Endothelial cell of umbilical vein (primary cell): Measurements from ENCODE around the gene STX5.

Experiments
- MAX ChIP-seq: IDR thresholded peaks from 2 replicates; pipeline ENCODE4 v1.6.1; 2011; ENCODE audit not compliant: insufficient read depth, insufficient read length
- POLR2AphosphoS5 ChIP-seq: IDR thresholded peaks from 2 replicates; pipeline ENCODE4 v1.6.1; 2012; ENCODE audit warnings: low read depth, mild to moderate bottlenecking, control low read depth, low read length, moderate library complexity; ENCODE audit not compliant: insufficient read depth
- TF ChIP-seq, protein P1 (sequence below), 2 donors: IDR thresholded peaks; 1 replicate in 1 of 2; 2 replicates in 1 of 2; pipeline ENCODE4 v1.5.1; 2011; ENCODE audit warnings: low read length in 2 of 2, mild to moderate bottlenecking in 2 of 2, moderate library complexity in 2 of 2, control low read depth in 1 of 2, inconsistent platforms in 1 of 2, low read depth in 1 of 2; ENCODE audit not compliant: insufficient read depth in 1 of 2; ENCODE audit errors: extremely low read depth in 1 of 2

DNA sequence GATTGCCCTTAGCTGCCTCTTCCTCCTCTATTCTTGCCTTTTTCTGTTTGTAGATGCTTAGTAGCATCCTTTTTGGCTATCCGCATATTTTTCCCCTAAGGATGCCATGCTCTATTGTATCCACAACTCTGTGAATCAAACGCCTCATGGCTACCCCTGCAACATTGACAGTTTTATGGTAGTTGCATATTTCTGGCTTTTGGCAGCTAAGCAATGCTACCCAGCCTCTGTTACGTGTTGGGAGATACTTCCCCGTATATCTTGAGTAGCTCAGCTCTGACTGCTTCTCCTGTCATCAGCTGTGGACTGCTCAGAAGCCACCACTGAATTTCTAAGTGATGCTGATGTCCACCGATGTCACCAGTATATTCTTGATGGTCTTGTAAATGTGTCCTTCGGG lies 33.8 kb upstream of the STX5 start:
- TF ChIP-seq MAX (no peak), POLR2AphosphoS5 (no peak)
- TF ChIP-seq, protein P1, sequence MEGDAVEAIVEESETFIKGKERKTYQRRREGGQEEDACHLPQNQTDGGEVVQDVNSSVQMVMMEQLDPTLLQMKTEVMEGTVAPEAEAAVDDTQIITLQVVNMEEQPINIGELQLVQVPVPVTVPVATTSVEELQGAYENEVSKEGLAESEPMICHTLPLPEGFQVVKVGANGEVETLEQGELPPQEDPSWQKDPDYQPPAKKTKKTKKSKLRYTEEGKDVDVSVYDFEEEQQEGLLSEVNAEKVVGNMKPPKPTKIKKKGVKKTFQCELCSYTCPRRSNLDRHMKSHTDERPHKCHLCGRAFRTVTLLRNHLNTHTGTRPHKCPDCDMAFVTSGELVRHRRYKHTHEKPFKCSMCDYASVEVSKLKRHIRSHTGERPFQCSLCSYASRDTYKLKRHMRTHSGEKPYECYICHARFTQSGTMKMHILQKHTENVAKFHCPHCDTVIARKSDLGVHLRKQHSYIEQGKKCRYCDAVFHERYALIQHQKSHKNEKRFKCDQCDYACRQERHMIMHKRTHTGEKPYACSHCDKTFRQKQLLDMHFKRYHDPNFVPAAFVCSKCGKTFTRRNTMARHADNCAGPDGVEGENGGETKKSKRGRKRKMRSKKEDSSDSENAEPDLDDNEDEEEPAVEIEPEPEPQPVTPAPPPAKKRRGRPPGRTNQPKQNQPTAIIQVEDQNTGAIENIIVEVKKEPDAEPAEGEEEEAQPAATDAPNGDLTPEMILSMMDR (IDR thresholded peaks at IDR 0.05; ENCODE audit: extremely low read depth in 1 of 2, insufficient read depth in 1 of 2, low read depth in 1 of 2, low read length in 2 of 2) = no peak
